OCI-M1 (cell line): ENCODE results near the gene PTCRA.
"Not testable (repeated sequence)": the region's sequence is repeated elsewhere in the genome, so short reads cannot be mapped to it uniquely, and the experiment has no call there.

Source experiments
- DNase-seq: peaks from one replicate; lab custom pipeline; 2025; lab: John Stamatoyannopoulos, UW

PTCRA gene

GRCh38 chr6:42940493-42941045, 24.7 kb downstream of the PTCRA start:
- DNase-seq: no peak

- not testable (repeated sequence) for DNase-seq
These were observed 25.5 kb downstream of the PTCRA start for GRCh38 chr6:42941356-42941755.

GRCh38 chr6:42942444-42942843, 26.6 kb downstream of the PTCRA start:
- no peak for DNase-seq

GRCh38 chr6:42947950-42948349, 32.1 kb downstream of the PTCRA start:
- DNase-seq: no peak

GRCh38 chr6:42952389-42952788, 36.5 kb downstream of the PTCRA start:
- DNase-seq: no peak

GRCh38 chr6:42954405-42954804, 38.6 kb downstream of the PTCRA start:
- DNase-seq: not testable (repeated sequence)

GRCh38 chr6:42958125-42958524, 42.3 kb downstream of the PTCRA start:
- peak; percentile 22 for DNase-seq

GRCh38 chr6:42959917-42960242, 44.0 kb downstream of the PTCRA start:
- DNase-seq: no peak

- DNase-seq: no peak
These were observed 44.6 kb downstream of the PTCRA start, which contains the start of gene GNMT for GRCh38 chr6:42960243-42961019. Gene GNMT (plus strand): TSS chr6:42960754. CDS start chr6:42960768, 14 bp downstream.

- DNase-seq: no peak
These were observed 45.2 kb downstream of the PTCRA start for GRCh38 chr6:42961020-42961470.

GRCh38 chr6:42962096-42962495, 46.2 kb downstream of the PTCRA start:
- no peak for DNase-seq

GRCh38 chr6:42962502-42963178, 46.8 kb downstream of the PTCRA start:
- no peak for DNase-seq

GRCh38 chr6:42963179-42963854, 47.5 kb downstream of the PTCRA start:
- DNase-seq: no peak

- peak; percentile 89 for DNase-seq
These were observed 48.2 kb downstream of the PTCRA start for GRCh38 chr6:42963855-42964605.

- DNase-seq: no peak
These were observed 50.7 kb downstream of the PTCRA start for GRCh38 chr6:42966571-42966970.

GRCh38 chr6:42967228-42967627, 51.4 kb downstream of the PTCRA start:
- no peak for DNase-seq

- DNase-seq: no peak
These were observed 52.4 kb downstream of the PTCRA start for GRCh38 chr6:42968126-42968701.

- no peak for DNase-seq
These were observed 52.9 kb downstream of the PTCRA start for GRCh38 chr6:42968783-42969182.

GRCh38 chr6:42969431-42969830, 53.6 kb downstream of the PTCRA start:
- no peak for DNase-seq

GRCh38 chr6:42969934-42970333, 54.1 kb downstream of the PTCRA start:
- DNase-seq: no peak

- peak; percentile 71 for DNase-seq
These were observed 55.2 kb downstream of the PTCRA start for GRCh38 chr6:42970871-42971612.
